ENCODE measurements around the gene KDM7A. TPM values are rescaled to one million over a fixed set of nuclear protein-coding genes. Genes with fewer than 3 reads are reported as not detected.

KDM7A gene
- total and polyA plus RNA-seq, 2 donors from 2014 or later: 2.2 to 14.2 TPM

DNA sequence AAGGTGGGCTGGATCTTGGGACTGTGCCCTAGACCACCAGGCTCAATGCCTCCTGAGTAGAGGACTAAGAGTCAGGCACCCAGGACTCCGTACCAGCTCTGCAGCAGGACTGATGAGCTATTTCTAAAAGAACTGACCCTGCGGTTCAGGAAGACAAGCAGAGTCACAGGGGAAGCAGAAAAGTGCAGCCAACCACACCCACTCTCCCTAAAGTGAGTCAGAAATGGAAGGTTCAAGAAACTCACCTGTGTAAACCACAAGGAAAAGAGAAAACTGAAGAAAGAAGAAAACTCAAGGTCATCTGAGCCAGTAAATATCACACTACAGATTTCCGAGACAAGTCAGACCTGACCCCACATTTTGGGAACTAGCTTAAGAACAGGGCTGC is 116.5 kb downstream of the KDM7A start:
- H3K36me3 ChIP-seq (ENCODE audit: control insufficient read depth in 2 of 3, insufficient read depth in 3 of 3, low read length in 3 of 3): peaks cover 0 to 4% (median 0%) of the 10 kb centered on the region in 3 donors
- intact Hi-C loops (cut with DNase I): no loop called here
- no peaks in the 10 kb centered on the region for H3K27me3 ChIP-seq (ENCODE audit: control insufficient read depth, insufficient read depth, low read length)
- TF ChIP-seq, protein P1, sequence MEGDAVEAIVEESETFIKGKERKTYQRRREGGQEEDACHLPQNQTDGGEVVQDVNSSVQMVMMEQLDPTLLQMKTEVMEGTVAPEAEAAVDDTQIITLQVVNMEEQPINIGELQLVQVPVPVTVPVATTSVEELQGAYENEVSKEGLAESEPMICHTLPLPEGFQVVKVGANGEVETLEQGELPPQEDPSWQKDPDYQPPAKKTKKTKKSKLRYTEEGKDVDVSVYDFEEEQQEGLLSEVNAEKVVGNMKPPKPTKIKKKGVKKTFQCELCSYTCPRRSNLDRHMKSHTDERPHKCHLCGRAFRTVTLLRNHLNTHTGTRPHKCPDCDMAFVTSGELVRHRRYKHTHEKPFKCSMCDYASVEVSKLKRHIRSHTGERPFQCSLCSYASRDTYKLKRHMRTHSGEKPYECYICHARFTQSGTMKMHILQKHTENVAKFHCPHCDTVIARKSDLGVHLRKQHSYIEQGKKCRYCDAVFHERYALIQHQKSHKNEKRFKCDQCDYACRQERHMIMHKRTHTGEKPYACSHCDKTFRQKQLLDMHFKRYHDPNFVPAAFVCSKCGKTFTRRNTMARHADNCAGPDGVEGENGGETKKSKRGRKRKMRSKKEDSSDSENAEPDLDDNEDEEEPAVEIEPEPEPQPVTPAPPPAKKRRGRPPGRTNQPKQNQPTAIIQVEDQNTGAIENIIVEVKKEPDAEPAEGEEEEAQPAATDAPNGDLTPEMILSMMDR (IDR thresholded peaks at IDR 0.05; ENCODE audit: borderline replicate concordance, extremely low read depth, insufficient read depth): no peak
- H3K27ac ChIP-seq (ENCODE audit: low read depth in 2 of 2, low read length in 2 of 2): peak overlapping the region in 1 of 2 donors; percentile 3
- no peak overlapping the region for H3K4me3 ChIP-seq (ENCODE audit: low read length in 3 of 3)
- H3K4me1 ChIP-seq (ENCODE audit: control insufficient read depth in 2 of 3, insufficient read depth in 2 of 3, low read depth in 1 of 3, low read length in 3 of 3): peaks cover 0 to 20% (median 6%) of the 10 kb centered on the region in 3 donors
- FAIRE-seq (no peak), DNase-seq (no peak)
- H3K9ac ChIP-seq (ENCODE audit: low read length in 3 of 3): no peak overlapping the region
- H3K9me3 ChIP-seq (ENCODE audit: control insufficient read depth in 2 of 3, insufficient read depth in 1 of 3, low read length in 3 of 3): no peaks in the 10 kb centered on the region

DNA sequence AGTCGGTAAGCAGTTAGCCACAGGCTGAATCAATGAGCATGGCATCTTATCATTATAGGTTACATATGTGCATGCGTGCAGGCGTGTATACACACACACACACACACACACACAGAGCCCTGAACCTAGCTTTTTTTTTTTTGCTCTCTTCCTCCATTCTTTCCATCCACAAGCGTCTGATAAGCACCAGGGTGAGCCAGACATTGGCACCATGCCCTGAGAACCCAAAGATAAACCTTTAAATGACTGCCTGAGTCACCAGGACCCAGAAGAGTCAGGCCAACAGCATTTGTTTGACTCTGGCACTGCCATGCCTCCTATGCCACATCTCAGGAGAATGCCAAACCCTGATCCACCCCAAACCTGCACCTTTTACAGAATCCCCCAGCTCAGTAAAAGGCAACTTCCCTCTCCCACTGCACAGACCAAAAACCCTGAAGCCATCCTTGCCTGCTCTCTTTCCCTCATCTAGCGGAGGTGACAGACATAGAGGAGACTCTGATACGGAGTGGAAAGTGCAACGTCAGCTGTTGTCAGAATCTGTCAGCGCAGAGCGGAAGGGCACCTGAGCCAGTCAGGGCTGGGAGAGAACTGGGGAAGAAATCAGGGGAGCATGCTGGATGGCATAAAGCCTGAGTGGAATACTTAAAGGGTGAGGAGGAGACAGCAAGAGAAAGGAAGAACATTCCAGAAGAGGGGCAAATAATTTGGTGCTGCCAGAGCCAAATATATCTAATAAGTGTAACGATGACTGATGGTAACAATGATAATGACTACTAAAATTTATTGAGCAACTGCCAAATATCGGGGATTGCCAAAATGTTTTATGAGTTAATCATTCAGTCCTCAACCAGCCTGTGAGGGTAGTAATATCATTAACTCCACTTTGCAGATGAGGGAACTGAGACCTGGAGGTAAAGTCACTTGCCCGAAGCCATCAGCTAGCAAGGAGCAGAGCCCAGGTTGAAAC is 117.2 kb downstream of the KDM7A start:
- FAIRE-seq (no peak), DNase-seq (no peak)
- TF ChIP-seq, protein P1 (IDR thresholded peaks at IDR 0.05; ENCODE audit: borderline replicate concordance, extremely low read depth, insufficient read depth): no peak
- no peaks in the 10 kb centered on the region for H3K27me3 ChIP-seq (ENCODE audit: control insufficient read depth, insufficient read depth, low read length)
- intact Hi-C loops (cut with DNase I): no loop called here
- H3K9me3 ChIP-seq (ENCODE audit: control insufficient read depth in 2 of 3, insufficient read depth in 1 of 3, low read length in 3 of 3): no peaks in the 10 kb centered on the region
- no peak overlapping the region for H3K9ac ChIP-seq (ENCODE audit: low read length in 3 of 3)
- peaks cover 0 to 20% (median 6%) of the 10 kb centered on the region in 3 donors for H3K4me1 ChIP-seq (ENCODE audit: control insufficient read depth in 2 of 3, insufficient read depth in 2 of 3, low read depth in 1 of 3, low read length in 3 of 3)
- peaks cover 0 to 4% (median 0%) of the 10 kb centered on the region in 3 donors for H3K36me3 ChIP-seq (ENCODE audit: control insufficient read depth in 2 of 3, insufficient read depth in 3 of 3, low read length in 3 of 3)
- no peak overlapping the region for H3K27ac ChIP-seq (ENCODE audit: low read depth in 2 of 2, low read length in 2 of 2)
- no peak overlapping the region for H3K4me3 ChIP-seq (ENCODE audit: low read length in 3 of 3)

DNA sequence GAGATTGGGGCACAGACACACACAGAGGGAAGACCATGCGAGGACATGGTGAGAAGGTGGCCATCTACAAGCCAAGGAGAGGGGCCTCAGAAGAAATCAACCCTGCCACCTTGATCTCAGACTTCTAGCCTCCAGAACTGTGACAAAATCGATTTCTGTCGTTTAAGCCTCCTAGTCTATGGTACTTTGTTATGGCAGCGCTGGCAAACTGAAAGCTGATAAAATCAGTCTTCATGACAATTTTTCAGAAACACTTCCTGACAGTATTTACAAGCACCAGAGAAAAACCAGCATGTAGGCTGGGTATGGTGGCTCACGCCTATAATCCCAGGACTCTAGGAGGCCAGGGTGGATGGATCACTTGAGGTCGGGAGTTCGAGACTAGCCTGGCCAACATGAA is 118.3 kb downstream of the KDM7A start:
- Histone ChIP-seq H3K4me3 (ENCODE audit: low read length in 3 of 3) (no peak overlapping the region), H3K4me1 (ENCODE audit: control insufficient read depth in 2 of 3, insufficient read depth in 2 of 3, low read depth in 1 of 3, low read length in 3 of 3) (peaks cover 0 to 20% (median 6%) of the 10 kb centered on the region in 3 donors), H3K36me3 (ENCODE audit: control insufficient read depth in 2 of 3, insufficient read depth in 3 of 3, low read length in 3 of 3) (peaks cover 0 to 4% (median 0%) of the 10 kb centered on the region in 3 donors), H3K9ac (ENCODE audit: low read length in 3 of 3) (no peak overlapping the region), H3K9me3 (ENCODE audit: control insufficient read depth in 2 of 3, insufficient read depth in 1 of 3, low read length in 3 of 3) (no peaks in the 10 kb centered on the region), H3K27me3 (ENCODE audit: control insufficient read depth, insufficient read depth, low read length) (no peaks in the 10 kb centered on the region), H3K27ac (ENCODE audit: low read depth in 2 of 2, low read length in 2 of 2) (no peak overlapping the region)
- TF ChIP-seq, protein P1 (IDR thresholded peaks at IDR 0.05; ENCODE audit: borderline replicate concordance, extremely low read depth, insufficient read depth): no peak
- FAIRE-seq: no peak
- no peak for DNase-seq
- intact Hi-C loops (cut with DNase I): no loop called here

Measured in kidney (tissue), 14 donors.